ENCODE data around the gene NLGN4Y.

The NLGN4Y gene

GRCh38 chrY:14822201-14822600, 297.9 kb downstream of the NLGN4Y start:
- DNase-seq (ENCODE audit: low read depth): no peak
- TF ChIP-seq CTCF (IDR thresholded peaks at IDR 0.05; ENCODE audit: control insufficient read depth, insufficient read depth, low read depth, low read length, missing control alignments): no peak
- H3K4me3 ChIP-seq (ENCODE audit: control insufficient read depth, low read depth, low read length): no peak overlapping the region

GRCh38 chrY:14822906-14823305, 298.6 kb downstream of the NLGN4Y start:
- no peak for DNase-seq (ENCODE audit: low read depth)
- no peak overlapping the region for H3K4me3 ChIP-seq (ENCODE audit: control insufficient read depth, low read depth, low read length)
- TF ChIP-seq CTCF (IDR thresholded peaks at IDR 0.05; ENCODE audit: control insufficient read depth, insufficient read depth, low read depth, low read length, missing control alignments): no peak

- TF ChIP-seq CTCF (IDR thresholded peaks at IDR 0.05; ENCODE audit: control insufficient read depth, insufficient read depth, low read depth, low read length, missing control alignments): no peak
- no peak for DNase-seq (ENCODE audit: low read depth)
- H3K4me3 ChIP-seq (ENCODE audit: control insufficient read depth, low read depth, low read length): no peak overlapping the region
Measured at GRCh38 chrY:14824583-14824982, 300.3 kb downstream of the NLGN4Y start.

- DNase-seq (ENCODE audit: low read depth): no peak
- H3K4me3 ChIP-seq (ENCODE audit: control insufficient read depth, low read depth, low read length): no peak overlapping the region
- TF ChIP-seq CTCF (IDR thresholded peaks at IDR 0.05; ENCODE audit: control insufficient read depth, insufficient read depth, low read depth, low read length, missing control alignments): no peak
Measured at GRCh38 chrY:14825728-14826127, 301.4 kb downstream of the NLGN4Y start.

GRCh38 chrY:14828531-14828930, 304.2 kb downstream of the NLGN4Y start:
- no peak for DNase-seq (ENCODE audit: low read depth)
- TF ChIP-seq CTCF (IDR thresholded peaks at IDR 0.05; ENCODE audit: control insufficient read depth, insufficient read depth, low read depth, low read length, missing control alignments): no peak
- no peak overlapping the region for H3K4me3 ChIP-seq (ENCODE audit: control insufficient read depth, low read depth, low read length)

GRCh38 chrY:14829366-14829885, 305.1 kb downstream of the NLGN4Y start:
- no peak overlapping the region for H3K4me3 ChIP-seq (ENCODE audit: control insufficient read depth, low read depth, low read length)
- no peak for DNase-seq (ENCODE audit: low read depth)
- TF ChIP-seq CTCF (IDR thresholded peaks at IDR 0.05; ENCODE audit: control insufficient read depth, insufficient read depth, low read depth, low read length, missing control alignments): no peak
